Measurements from ENCODE around the gene PEX6. TPM values are rescaled to one million over a fixed set of nuclear protein-coding genes. Genes with fewer than 3 reads are reported as not detected.

Gene PEX6
- total RNA-seq, 1 experiment from 2014 or later: 15.6 TPM

DNA sequence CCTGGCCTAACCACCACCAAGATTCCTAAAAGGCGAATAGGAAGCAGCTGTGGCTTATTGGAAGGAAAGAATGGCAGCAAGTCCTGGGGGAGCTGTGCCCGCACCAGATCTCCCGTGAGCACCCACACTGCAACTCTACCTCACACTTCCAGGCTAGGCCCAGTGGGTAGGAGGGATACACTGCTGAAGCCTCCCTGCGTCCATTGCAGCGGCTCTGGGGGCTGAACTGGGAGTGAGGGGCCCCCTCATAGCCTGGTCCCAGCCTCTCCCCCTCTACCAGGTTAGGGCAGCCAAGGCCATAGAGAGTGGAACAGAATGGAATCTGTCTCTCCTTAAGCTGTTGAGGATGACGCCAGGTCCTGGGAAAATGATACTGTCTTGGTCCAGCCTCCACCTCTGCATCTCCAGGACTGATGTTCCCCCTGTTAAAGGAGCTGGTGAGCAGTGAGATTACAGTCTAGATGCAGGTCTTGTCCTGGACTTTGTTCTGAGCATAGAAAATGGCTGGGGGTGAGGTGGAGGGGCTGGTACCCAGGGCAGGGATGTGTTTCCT, 38.4 kb downstream of the PEX6 start:
- Histone ChIP-seq H3T11ph (ENCODE audit: low read length) (no peak overlapping the region), H3K23ac (ENCODE audit: insufficient read length, low read depth, low read length) (no peak overlapping the region), H3K4ac (ENCODE audit: low read depth, low read length) (no peak overlapping the region), H3K9me3 (ENCODE audit: control insufficient read depth, low read depth, low read length) (no peaks in the 10 kb centered on the region), H3K14ac (ENCODE audit: insufficient read depth, low read length) (no peak overlapping the region), H3K23me2 (ENCODE audit: insufficient read length, low read depth, low read length, poor library complexity, severe bottlenecking) (no peaks in the 10 kb centered on the region), H3K27ac (ENCODE audit: insufficient read length, low read depth, low read length) (no peak overlapping the region), H2BK12ac (ENCODE audit: insufficient read length, low read depth, low read length) (no peak overlapping the region), H2AFZ (ENCODE audit: low read length) (no peak overlapping the region), H3K18ac (ENCODE audit: insufficient read length, low read depth, low read length) (no peak overlapping the region), H2BK120ac (ENCODE audit: low read depth, low read length, poor library complexity, severe bottlenecking) (no peak overlapping the region), H3K9ac (ENCODE audit: extremely low read depth, insufficient read length, low read length) (no peak overlapping the region), H3K4me1 (ENCODE audit: insufficient read depth, low read length) (no peaks in the 10 kb centered on the region), H2BK5ac (ENCODE audit: insufficient read length, low read length) (no peak overlapping the region), H3K56ac (ENCODE audit: insufficient read length, low read depth, low read length) (no peak overlapping the region), H2AK5ac (ENCODE audit: insufficient read length, low read length) (no peak overlapping the region), H2BK20ac (ENCODE audit: low read depth, low read length, poor library complexity, severe bottlenecking) (no peak overlapping the region), H4K20me1 (ENCODE audit: control insufficient read depth, insufficient read depth, insufficient read length) (peaks cover 2% of the 10 kb centered on the region), H4K91ac (ENCODE audit: insufficient read length, low read depth, low read length) (no peak overlapping the region), H3K4me2 (ENCODE audit: insufficient read depth, insufficient read length, low read length) (no peak overlapping the region), H3K79me1 (ENCODE audit: insufficient read depth, low read depth, low read length, poor library complexity, severe bottlenecking) (no peaks in the 10 kb centered on the region), H4K8ac (replicated peaks; ENCODE audit: insufficient read length, low read depth, low read length) (no peak overlapping the region), H3K79me2 (ENCODE audit: insufficient read depth, low read length) (peaks cover 4% of the 10 kb centered on the region; the same call in 1 of the 2 replicates), H4K5ac (ENCODE audit: insufficient read length, low read depth, low read length) (no peak overlapping the region), H3K27me3 (ENCODE audit: insufficient read depth, low read length) (no peaks in the 10 kb centered on the region), H2BK15ac (ENCODE audit: low read depth, low read length) (no peak overlapping the region)
- no CpG with 5 or more reads among the region's 6 CpGs for WGBS (ENCODE audit: extremely low coverage, insufficient read length, low lambda C conversion rate)
- H3K4me1 Mint-ChIP-seq: peaks cover 9 to 14% of the 10 kb centered on the region in 2 experiments
- no peak for DNase-seq
- H3K27me3 Mint-ChIP-seq (ENCODE audit: low read depth): no peaks in the 10 kb centered on the region
- peaks cover 25 to 76% (median 38%) of the 10 kb centered on the region in 3 experiments for H3K36me3 Mint-ChIP-seq (ENCODE audit: insufficient read depth in 1 of 3, low read depth in 3 of 3)
- no peak overlapping the region for H3K27ac Mint-ChIP-seq
- no peak overlapping the region for H3K4me3 Mint-ChIP-seq
- H3K9me3 Mint-ChIP-seq: no peaks in the 10 kb centered on the region; a peak in 1 of 5 replicates
- TF ChIP-seq CTCF (conservative IDR thresholded peaks at IDR 0.05): no peak
